ENCODE measurements around the gene ZNF160. TPM values are rescaled to one million over a fixed set of nuclear protein-coding genes. Genes with fewer than 3 reads are reported as not detected.

Gene ZNF160
- total RNA-seq, 1 experiment from 2014 or later = 33.3 TPM

DNA sequence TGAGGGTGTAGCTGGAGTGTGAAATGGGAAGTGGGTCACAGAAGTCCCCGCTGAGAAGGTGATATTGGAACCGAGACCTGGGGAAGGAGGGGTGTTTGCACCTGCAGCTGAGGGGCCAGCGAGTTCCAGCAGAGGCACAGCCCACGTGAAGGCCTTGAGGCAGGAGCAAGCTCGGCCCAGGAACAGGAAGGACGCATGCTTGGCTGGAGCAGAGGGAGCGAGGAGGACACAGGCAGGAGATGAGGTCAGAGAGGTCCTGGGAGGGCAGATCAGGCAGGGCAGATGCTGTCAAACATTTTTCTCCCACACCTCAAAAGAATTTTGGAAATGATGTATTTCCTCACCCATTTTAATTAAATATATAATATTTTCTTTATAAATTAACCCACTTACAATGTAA, 20.2 kb upstream of the ZNF160 start:
- intact Hi-C loops (cut with micrococcal nuclease; ENCODE audit: unreplicated experiment) = no loop called here

GRCh38 chr19:53112286-53112685, 9.1 kb upstream of the ZNF160 start:
- no peaks in the 10 kb centered on the region for H3K4me1 Mint-ChIP-seq (ENCODE audit: low read depth, unreplicated experiment)
- peaks cover 11% of the 10 kb centered on the region; the same call in 1 of the 2 replicates for H3K9me3 ChIP-seq

More for the DNA sequence above, 20.2 kb upstream of the ZNF160 start:
- TF ChIP-seq CTCF (IDR thresholded peaks at IDR 0.05; ENCODE audit: insufficient read depth in 1 of 2, low read depth in 1 of 2, low read length in 1 of 2, severe bottlenecking in 1 of 2, unreplicated experiment in 1 of 2) = no peak
- no peak for DNase-seq
- ChIA-PET POLR2A (no interaction called here), CTCF (no interaction called here)
- Mint-ChIP-seq H3K4me1 (ENCODE audit: low read depth, unreplicated experiment) (peaks cover 6% of the 10 kb centered on the region), H3K27ac (ENCODE audit: unreplicated experiment) (no peak overlapping the region), H3K36me3 (ENCODE audit: insufficient read depth, unreplicated experiment) (peaks cover 40% of the 10 kb centered on the region), H3K4me3 (ENCODE audit: unreplicated experiment) (no peak overlapping the region), H3K27me3 (ENCODE audit: insufficient read depth, unreplicated experiment) (no peaks in the 10 kb centered on the region), H3K9me3 (ENCODE audit: unreplicated experiment) (peaks cover 36% of the 10 kb centered on the region)
- Histone ChIP-seq H3K4me1 (peaks cover 7% of the 10 kb centered on the region), H3K36me3 (ENCODE audit: control insufficient read depth, insufficient read depth, low read length) (no peaks in the 10 kb centered on the region; the same call in 1 of the 2 replicates), H3K9me3 (0 out of 2 replicates have a peak, but pooled peaks cover 2% of the 10 kb centered on the region), H3K27me3 (replicated peaks; ENCODE audit: control insufficient read depth, insufficient read depth, low read length) (no peaks in the 10 kb centered on the region), H3K4me3 (ENCODE audit: low read depth, low read length) (no peak overlapping the region)
- BruUV-seq (replicated peaks) = no TSS peak

GRCh38 chr19:53109527-53109926, 6.3 kb upstream of the ZNF160 start:
- Histone ChIP-seq H3K27me3 (replicated peaks; ENCODE audit: control insufficient read depth, insufficient read depth, low read length) (no peaks in the 10 kb centered on the region), H3K4me1 (no peaks in the 10 kb centered on the region), H3K36me3 (ENCODE audit: control insufficient read depth, insufficient read depth, low read length) (peaks cover 4% of the 10 kb centered on the region), H3K9me3 (peaks cover 5% of the 10 kb centered on the region; the same call in 1 of the 2 replicates), H3K4me3 (ENCODE audit: low read depth, low read length) (no peak overlapping the region)
- DNase-seq = no peak
- ChIA-PET CTCF (no interaction called here), POLR2A (no interaction called here)
- no TSS peak for BruUV-seq (replicated peaks)
- Mint-ChIP-seq H3K27me3 (ENCODE audit: insufficient read depth, unreplicated experiment) (no peaks in the 10 kb centered on the region), H3K9me3 (ENCODE audit: unreplicated experiment) (peaks cover 15% of the 10 kb centered on the region), H3K4me1 (ENCODE audit: low read depth, unreplicated experiment) (no peaks in the 10 kb centered on the region), H3K4me3 (ENCODE audit: unreplicated experiment) (no peak overlapping the region), H3K27ac (ENCODE audit: unreplicated experiment) (no peak overlapping the region), H3K36me3 (ENCODE audit: insufficient read depth, unreplicated experiment) (peaks cover 37% of the 10 kb centered on the region)
- intact Hi-C loops (cut with micrococcal nuclease; ENCODE audit: unreplicated experiment) = no loop called here
- TF ChIP-seq CTCF (IDR thresholded peaks at IDR 0.05; ENCODE audit: insufficient read depth in 1 of 2, low read depth in 1 of 2, low read length in 1 of 2, severe bottlenecking in 1 of 2, unreplicated experiment in 1 of 2) = no peak

More at GRCh38 chr19:53112286-53112685, 9.1 kb upstream of the ZNF160 start:
- Mint-ChIP-seq H3K4me3 (ENCODE audit: unreplicated experiment) (no peak overlapping the region), H3K36me3 (ENCODE audit: insufficient read depth, unreplicated experiment) (peaks cover 55% of the 10 kb centered on the region), H3K9me3 (ENCODE audit: unreplicated experiment) (peaks cover 35% of the 10 kb centered on the region), H3K27me3 (ENCODE audit: insufficient read depth, unreplicated experiment) (no peaks in the 10 kb centered on the region), H3K27ac (ENCODE audit: unreplicated experiment) (no peak overlapping the region)
- intact Hi-C loops (cut with micrococcal nuclease; ENCODE audit: unreplicated experiment) = no loop called here
- DNase-seq = no peak
- Histone ChIP-seq H3K4me1 (no peaks in the 10 kb centered on the region), H3K36me3 (ENCODE audit: control insufficient read depth, insufficient read depth, low read length) (peaks cover 7% of the 10 kb centered on the region), H3K27me3 (replicated peaks; ENCODE audit: control insufficient read depth, insufficient read depth, low read length) (no peaks in the 10 kb centered on the region), H3K4me3 (ENCODE audit: low read depth, low read length) (no peak overlapping the region)
- TF ChIP-seq CTCF (IDR thresholded peaks at IDR 0.05; ENCODE audit: insufficient read depth in 1 of 2, low read depth in 1 of 2, low read length in 1 of 2, severe bottlenecking in 1 of 2, unreplicated experiment in 1 of 2) = no peak
- CTCF ChIA-PET = no interaction called here
- no TSS peak for BruUV-seq (replicated peaks)
- POLR2A ChIA-PET = no interaction called here
